Left cardiac atrium (tissue), 4 donors: Measurements from ENCODE around the gene NIM1K. TPM values are rescaled to one million over a fixed set of nuclear protein-coding genes. Genes with fewer than 3 reads are reported as not detected.

ENCODE experiments used
- ATAC-seq, 2 donors: fragments of 200-7000 bp; cut with Tn5 transposase; one replicate each; pipeline ENCODE4 v1.9.1; 2020; ENCODE audit warnings: mild to moderate bottlenecking in 2 of 2, moderate library complexity in 2 of 2
- DNase-seq: peaks from one replicate; pipeline ENCODE4 v3.0.0-alpha.2; 2020
- intact Hi-C, 2 donors: fragments of 100-400 bp; cut with DNase I; formaldehyde crosslinking; loops; one replicate each; pipeline versions ENCODE4 v1.14.1 to v1.15.1; 2022 to 2023
- total RNA-seq, 2 donors: library from RNA; stranded (reverse); fragmentation: NEBNext Ultra II Directional; extraction: Animal tissue kit (Norgen Biotek cat#: 25700); gene quantifications; one replicate each; pipeline ENCODE4 v1.2.1, GENCODE V29; 2021
- donor health status: DM: no; HTN: yes; CAD: no.
- donor health status: DM: no; HTN: yes; CAD: no; lungs with severe emphysema.
- donor health status: DM: yes; HTN: yes; CAD: no.
- donor health status: Dilated cardiomyopathy.

NIM1K gene
- total RNA-seq, 2 donors from 2014 or later = 0.34 to 0.91 TPM

GRCh38 chr5:43215073-43215631, 23.1 kb downstream of the NIM1K start:
- intact Hi-C loops = no loop called here
- ATAC-seq (no peak), DNase-seq (no peak)

DNA sequence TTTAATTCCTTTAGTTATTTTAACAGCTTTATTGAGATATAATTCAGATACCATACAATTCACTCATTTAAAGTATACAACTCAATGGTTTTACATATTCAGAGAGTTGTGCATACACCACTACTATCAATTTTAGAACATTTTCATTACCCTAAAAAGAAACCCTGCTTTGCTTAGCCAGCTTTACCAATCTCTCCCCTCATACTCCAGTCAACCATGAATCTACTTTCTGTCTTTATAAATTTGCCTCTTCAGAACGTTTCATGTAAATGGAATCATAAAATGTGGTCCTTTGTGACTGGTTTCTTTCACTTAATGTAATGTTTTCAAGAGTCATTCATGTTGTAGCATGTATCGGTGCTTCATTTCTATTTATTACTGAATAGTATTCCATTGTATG, 24.9 kb downstream of the NIM1K start:
- ATAC-seq = no peak

DNA sequence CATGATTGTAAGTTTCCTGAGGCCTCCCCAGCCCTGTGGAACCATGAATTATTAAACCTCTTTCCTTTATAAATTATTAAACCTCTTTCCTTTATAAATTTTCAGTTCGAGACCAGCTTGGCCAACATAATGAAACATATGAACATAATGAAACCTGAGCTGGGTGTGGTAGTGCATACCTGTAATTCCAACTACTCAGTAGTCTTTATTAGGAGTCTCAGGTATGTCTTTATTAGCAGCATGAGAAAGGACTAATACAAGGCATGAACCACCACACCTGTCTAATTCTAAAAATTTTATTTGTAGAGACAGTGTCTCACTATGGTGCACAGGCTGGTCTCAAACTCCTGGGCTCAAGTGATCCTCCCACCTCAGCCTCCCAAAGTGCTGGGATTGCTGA, 27.1 kb downstream of the NIM1K start:
- intact Hi-C loops = no loop called here
- DNase-seq = no peak
- no peak for ATAC-seq

More for the DNA sequence above, 24.9 kb downstream of the NIM1K start:
- no peak for DNase-seq
- intact Hi-C loops = no loop called here

- intact Hi-C loops = loop anchor here in 1 of 2 donors (10.0 kb wide), 1 partner anchor 163 kb away; no protein-coding TSS in a partner anchor
- DNase-seq = no peak
- ATAC-seq = no peak
Observed at GRCh38 chr5:43221502-43221901, 29.5 kb downstream of the NIM1K start.

GRCh38 chr5:43225649-43226245, 33.7 kb downstream of the NIM1K start:
- intact Hi-C loops = loop anchor here in 1 of 2 donors (10.0 kb wide), 1 partner anchor 159 kb away; no protein-coding TSS in a partner anchor
- no peak for DNase-seq

DNA sequence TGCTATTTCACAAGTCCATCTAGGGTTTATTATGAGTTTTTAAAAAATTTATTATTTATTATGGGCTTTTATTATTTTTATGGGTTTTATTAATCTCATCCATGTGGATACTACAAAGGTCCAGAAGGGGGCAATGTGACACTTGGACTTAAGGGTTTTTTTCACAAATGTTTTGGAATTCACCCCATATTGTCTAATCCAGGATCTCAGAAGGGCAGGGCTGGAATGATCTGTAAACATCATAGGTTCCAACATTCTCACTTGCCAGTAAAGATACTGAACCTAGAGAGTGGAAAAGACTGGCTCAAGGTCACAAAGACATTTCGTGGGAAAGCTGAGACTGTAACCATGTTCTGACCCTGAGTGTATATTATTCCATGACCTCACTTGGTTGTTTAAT, 35.6 kb downstream of the NIM1K start:
- no peak for DNase-seq
- intact Hi-C loops = loop anchor here in 1 of 2 donors (10.0 kb wide), 1 partner anchor 157 kb away; no protein-coding TSS in a partner anchor
- no peak for ATAC-seq

More at GRCh38 chr5:43225649-43226245, 33.7 kb downstream of the NIM1K start:
- ATAC-seq = no peak

DNA sequence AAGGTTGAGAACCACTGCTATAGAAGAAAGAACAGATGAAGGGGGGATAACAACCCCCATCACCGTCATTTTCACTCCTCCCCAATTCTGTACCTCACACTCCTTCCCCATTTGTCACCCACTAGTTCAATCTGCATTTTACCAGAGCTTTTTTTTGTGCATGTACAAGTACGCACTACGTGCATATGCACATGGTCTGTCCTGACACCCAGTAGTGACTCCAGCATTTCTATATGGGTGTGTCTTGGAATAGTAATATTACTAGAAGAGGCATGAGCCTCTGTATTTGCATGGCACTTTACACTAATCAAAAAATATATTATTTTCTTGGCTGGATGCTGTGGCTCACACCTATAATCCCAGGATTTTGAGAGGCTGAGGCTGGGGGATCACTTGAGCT, 38.7 kb downstream of the NIM1K start:
- intact Hi-C loops = loop anchor here in 1 of 2 donors (10.0 kb wide), 1 partner anchor 154 kb away; no protein-coding TSS in a partner anchor
- DNase-seq (no peak), ATAC-seq (no peak)

- intact Hi-C loops = loop anchor here in 1 of 2 donors (10.0 kb wide), 1 partner anchor 153 kb away; no protein-coding TSS in a partner anchor
- ATAC-seq = no peak
- DNase-seq = no peak
Observed at GRCh38 chr5:43231977-43232376, 40.0 kb downstream of the NIM1K start.

DNA sequence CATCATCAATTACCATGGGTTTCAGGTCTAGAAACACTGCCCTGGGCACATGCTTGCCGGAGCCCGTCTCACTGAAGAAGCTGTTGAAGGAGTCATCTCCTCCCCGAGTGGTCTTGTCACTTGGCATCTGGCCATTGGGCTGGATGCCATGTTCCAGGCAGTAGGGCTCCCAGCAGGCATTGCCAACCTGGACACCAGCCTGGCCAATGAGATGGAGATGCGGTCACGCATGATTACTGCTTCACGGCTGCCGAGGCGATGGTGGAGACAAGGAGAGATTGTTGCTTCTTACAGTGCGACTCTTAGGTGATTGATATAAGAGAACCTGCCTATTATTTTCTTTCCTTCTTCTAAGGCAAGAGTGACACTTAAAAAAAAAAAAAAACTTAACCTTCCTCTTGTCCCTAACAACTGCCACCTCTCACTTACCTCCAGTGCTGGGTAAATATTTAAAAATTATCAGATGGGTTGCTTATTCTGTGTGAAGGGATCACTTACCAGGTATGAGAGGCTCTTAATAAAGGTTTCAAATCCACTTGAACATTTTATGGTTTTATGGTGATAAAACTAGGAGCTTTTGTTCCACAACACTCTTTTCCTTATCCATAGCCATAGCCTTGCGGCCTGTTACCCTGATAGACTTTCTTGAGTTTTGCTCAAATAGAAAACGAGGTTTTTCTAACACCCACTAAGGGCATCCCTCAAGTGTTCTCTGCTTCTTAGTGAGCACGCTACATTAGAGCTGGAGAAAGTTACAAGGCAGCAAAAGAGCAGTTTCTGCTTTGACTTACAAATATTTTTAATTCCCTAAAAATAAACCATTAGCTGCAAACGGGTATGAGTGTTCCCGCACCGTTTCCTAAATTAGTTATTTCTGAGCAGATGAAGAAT, 41.2 kb downstream of the NIM1K start:
- intact Hi-C loops = loop anchor here in 1 of 2 donors (10.0 kb wide), 1 partner anchor 152 kb away; no protein-coding TSS in a partner anchor
- DNase-seq = no peak

DNA sequence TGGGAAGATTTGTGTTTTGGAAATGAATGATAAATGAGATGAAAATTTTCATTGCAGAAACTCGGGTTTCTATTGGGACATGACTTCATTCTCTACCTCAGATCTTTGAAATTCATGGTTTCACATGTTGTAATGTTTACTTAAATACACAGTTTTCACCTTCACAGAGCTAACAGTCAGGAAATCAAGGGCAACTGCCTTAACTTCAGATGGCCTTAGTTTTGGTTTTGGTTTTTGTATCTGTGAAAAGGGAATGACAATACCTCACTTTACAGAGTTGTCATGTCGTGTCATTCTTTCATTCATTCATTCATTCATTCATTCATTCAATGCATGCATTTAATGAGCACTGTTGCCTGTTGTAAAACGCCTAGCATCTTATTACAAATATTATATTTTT, 41.9 kb downstream of the NIM1K start:
- ATAC-seq (no peak), DNase-seq (no peak)
- intact Hi-C loops = loop anchor here in 1 of 2 donors (10.0 kb wide), 1 partner anchor 151 kb away; no protein-coding TSS in a partner anchor

More for the DNA sequence above, 41.2 kb downstream of the NIM1K start:
- ATAC-seq = no peak

GRCh38 chr5:43236653-43237355, 44.8 kb downstream of the NIM1K start:
- DNase-seq = no peak
- ATAC-seq = no peak
- intact Hi-C loops = loop anchor here in 1 of 2 donors (10.0 kb wide), 1 partner anchor 148 kb away; no protein-coding TSS in a partner anchor

GRCh38 chr5:43242196-43242595, 50.2 kb downstream of the NIM1K start:
- DNase-seq (no peak), ATAC-seq (no peak)
- intact Hi-C loops = no loop called here

DNA sequence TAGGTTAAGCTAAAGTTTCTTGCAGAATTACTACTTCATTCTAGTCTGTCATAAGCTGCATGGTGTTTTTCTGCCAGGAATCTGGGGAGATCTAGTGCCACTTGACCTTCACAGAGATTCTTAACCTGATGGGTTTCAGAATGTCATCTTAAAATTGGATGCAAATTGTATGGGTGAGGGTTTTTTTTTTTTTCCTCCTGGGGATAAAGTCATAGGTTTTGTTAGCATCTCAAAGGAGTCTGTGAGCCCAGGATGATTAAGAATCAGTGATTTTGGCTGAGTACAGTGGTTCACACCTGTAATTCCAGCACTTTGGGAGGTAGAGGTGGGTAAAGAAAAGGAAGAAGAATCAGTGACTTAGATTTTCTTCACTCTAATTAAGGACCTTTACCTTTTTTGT, 51.2 kb downstream of the NIM1K start:
- ATAC-seq (no peak), DNase-seq (no peak)
- intact Hi-C loops = no loop called here

DNA sequence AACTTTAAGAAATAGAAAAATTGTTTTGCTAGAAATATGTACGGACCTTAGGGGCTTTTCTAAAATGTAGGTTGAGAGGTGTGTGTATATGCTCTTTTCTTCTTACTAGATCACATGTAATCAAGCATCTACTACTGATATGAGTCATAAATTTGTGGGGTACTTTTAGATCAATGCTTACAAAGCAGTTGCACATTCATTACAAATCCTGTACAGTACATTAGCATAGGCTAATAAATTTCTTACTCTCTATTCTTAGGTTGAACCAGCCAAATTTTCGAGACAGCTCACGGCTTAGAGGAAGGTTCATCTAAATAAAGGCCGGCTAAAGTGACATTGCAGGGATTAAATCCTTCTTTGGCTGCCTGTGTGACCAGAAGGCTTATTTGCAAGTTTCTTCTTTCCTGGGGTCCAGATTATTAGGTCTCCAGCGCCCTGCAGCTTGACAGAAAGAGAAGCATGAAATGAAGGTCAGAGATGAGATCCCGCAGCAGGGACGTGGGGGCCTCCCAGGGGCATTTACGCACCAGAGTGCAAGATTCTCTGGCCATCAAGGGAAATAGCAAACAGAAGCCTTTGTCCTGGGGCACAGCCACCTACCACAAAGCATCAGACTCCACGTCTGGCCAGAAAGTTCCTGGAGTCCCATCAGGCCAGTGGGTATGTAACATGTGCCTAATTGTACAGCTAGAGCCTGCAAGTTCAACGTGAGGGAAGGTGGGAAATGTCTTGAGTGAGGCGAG, 53.0 kb downstream of the NIM1K start:
- intact Hi-C loops = no loop called here
- ATAC-seq (no peak), DNase-seq (no peak)

- no peak for DNase-seq
- no peak for ATAC-seq
- intact Hi-C loops = no loop called here
Observed at GRCh38 chr5:43245724-43246385, 53.8 kb downstream of the NIM1K start.

DNA sequence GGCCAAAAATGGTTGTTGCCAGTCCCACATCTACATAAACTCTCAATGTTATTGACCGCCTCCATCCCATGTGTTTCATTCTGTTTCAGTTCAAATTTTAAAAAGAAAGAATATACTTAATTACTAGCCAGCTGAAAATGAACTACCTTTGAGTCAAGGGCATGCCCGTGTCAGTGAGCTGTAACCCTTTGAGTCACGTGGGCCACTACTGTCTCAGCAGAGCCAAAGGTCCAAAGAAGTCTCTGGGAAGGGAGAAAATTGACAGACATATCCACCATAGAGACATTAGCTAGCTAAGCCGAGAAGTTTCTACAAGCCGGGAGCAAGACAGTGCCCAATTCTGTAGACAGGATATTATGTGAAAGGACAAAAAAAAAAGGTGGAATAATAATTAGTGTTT, 59.7 kb downstream of the NIM1K start:
- intact Hi-C loops = no loop called here
- no peak for ATAC-seq
- no peak for DNase-seq

DNA sequence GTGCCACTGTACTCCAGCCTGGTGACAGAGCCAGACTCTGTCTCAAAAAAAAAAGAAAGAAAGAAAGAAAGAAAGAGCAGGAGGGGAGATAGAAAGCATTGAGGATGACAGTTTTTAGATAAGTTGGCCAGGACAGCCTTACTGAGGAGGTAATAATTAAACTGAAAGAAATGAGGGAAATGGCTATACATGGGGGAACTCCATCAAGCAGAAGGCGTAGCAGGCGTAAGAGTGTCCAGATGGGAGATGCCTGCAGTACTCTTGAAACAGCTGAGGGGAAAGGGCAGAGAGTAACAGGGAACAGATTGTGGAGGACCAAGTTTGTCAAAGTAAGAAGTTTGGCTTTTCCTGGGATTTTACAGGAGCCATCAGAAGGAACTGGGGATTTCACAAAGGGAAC, 63.7 kb downstream of the NIM1K start:
- no peak for DNase-seq
- intact Hi-C loops = no loop called here
- ATAC-seq = no peak
